IPS-20b (cell line): ENCODE results near the gene SOBP.

Experiments
- H3K27ac ChIP-seq: one replicate; pipeline ENCODE4 v1.5.1; 2013; ENCODE audit warnings: low read length
- H3K27me3 ChIP-seq: 2 replicates; pipeline ENCODE4 v1.6.1; 2013; ENCODE audit warnings: mild to moderate bottlenecking, low read length, inconsistent platforms; ENCODE audit not compliant: insufficient read depth
- H3K36me3 ChIP-seq: 2 replicates; pipeline ENCODE4 v1.6.1; 2013; ENCODE audit warnings: low read depth, mild to moderate bottlenecking, inconsistent platforms, low read length, moderate library complexity; ENCODE audit not compliant: insufficient read depth
- H3K4me1 ChIP-seq: 2 replicates; pipeline ENCODE4 v1.6.1; 2013; ENCODE audit warnings: mild to moderate bottlenecking, control low read depth, inconsistent platforms, low read length, moderate library complexity; ENCODE audit not compliant: insufficient read depth
- H3K4me3 ChIP-seq: 2 replicates; pipeline ENCODE4 v1.5.1; 2013; ENCODE audit warnings: mild to moderate bottlenecking, low read length, inconsistent platforms
- H3K9ac ChIP-seq: 2 replicates; pipeline ENCODE4 v1.6.1; 2013; ENCODE audit warnings: low read depth, mild to moderate bottlenecking, inconsistent platforms, low read length, moderate library complexity
- H3K9me3 ChIP-seq: 2 replicates; pipeline ENCODE4 v1.6.1; 2013; ENCODE audit warnings: mild to moderate bottlenecking, low read depth, low read length, inconsistent platforms; ENCODE audit not compliant: insufficient read depth

SOBP gene

GRCh38 chr6:107670792-107671199 lies 180.9 kb downstream of the SOBP start:
- H3K27ac ChIP-seq: no peak overlapping the region
- H3K9me3 ChIP-seq: no peaks in the 10 kb centered on the region
- H3K4me1 ChIP-seq: peaks cover 26% of the 10 kb centered on the region; the same call in 1 of the 2 replicates

GRCh38 chr6:107673076-107673494 lies 183.2 kb downstream of the SOBP start:
- peaks cover 11% of the 10 kb centered on the region for H3K27me3 ChIP-seq
- H3K27ac ChIP-seq: no peak overlapping the region
- H3K9ac ChIP-seq: no peak overlapping the region
- peaks cover 9% of the 10 kb centered on the region; the same call in 1 of the 2 replicates for H3K4me1 ChIP-seq
- no peak overlapping the region for H3K4me3 ChIP-seq
- H3K36me3 ChIP-seq: no peaks in the 10 kb centered on the region
- no peaks in the 10 kb centered on the region for H3K9me3 ChIP-seq

More at GRCh38 chr6:107670792-107671199, 180.9 kb downstream of the SOBP start:
- no peaks in the 10 kb centered on the region for H3K36me3 ChIP-seq
- H3K27me3 ChIP-seq: peaks cover 4% of the 10 kb centered on the region
- H3K4me3 ChIP-seq: no peak overlapping the region
- H3K9ac ChIP-seq: no peak overlapping the region

GRCh38 chr6:107674995-107675738 lies 185.2 kb downstream of the SOBP start:
- H3K27ac ChIP-seq: no peak overlapping the region
- peak overlapping the region; percentile 54; the same call in 1 of the 2 replicates for H3K4me3 ChIP-seq
- no peaks in the 10 kb centered on the region for H3K36me3 ChIP-seq
- peak overlapping the region; percentile 54; the same call in 1 of the 2 replicates for H3K9ac ChIP-seq
- H3K27me3 ChIP-seq: peaks cover 11% of the 10 kb centered on the region
- peaks cover 9% of the 10 kb centered on the region; the same call in 1 of the 2 replicates for H3K4me1 ChIP-seq
- H3K9me3 ChIP-seq: no peaks in the 10 kb centered on the region

GRCh38 chr6:107676042-107676441 lies 186.1 kb downstream of the SOBP start:
- no peak overlapping the region for H3K4me3 ChIP-seq
- H3K9ac ChIP-seq: no peak overlapping the region
- H3K4me1 ChIP-seq: peaks cover 4% of the 10 kb centered on the region; the same call in 1 of the 2 replicates
- H3K36me3 ChIP-seq: no peaks in the 10 kb centered on the region
- no peaks in the 10 kb centered on the region for H3K9me3 ChIP-seq
- H3K27me3 ChIP-seq: peaks cover 11% of the 10 kb centered on the region
- no peak overlapping the region for H3K27ac ChIP-seq

GRCh38 chr6:107677399-107677798 lies 187.5 kb downstream of the SOBP start:
- H3K9ac ChIP-seq: no peak overlapping the region
- H3K9me3 ChIP-seq: no peaks in the 10 kb centered on the region
- H3K4me3 ChIP-seq: no peak overlapping the region
- peaks cover 11% of the 10 kb centered on the region for H3K27me3 ChIP-seq
- H3K27ac ChIP-seq: no peak overlapping the region
- H3K36me3 ChIP-seq: no peaks in the 10 kb centered on the region
- no peaks in the 10 kb centered on the region; the same call in 1 of the 2 replicates for H3K4me1 ChIP-seq

- no peak overlapping the region for H3K27ac ChIP-seq
- no peaks in the 10 kb centered on the region; the same call in 1 of the 2 replicates for H3K4me1 ChIP-seq
- H3K36me3 ChIP-seq: no peaks in the 10 kb centered on the region
- H3K9ac ChIP-seq: no peak overlapping the region
- no peaks in the 10 kb centered on the region; the same call in 1 of the 2 replicates for H3K9me3 ChIP-seq
- peaks cover 11% of the 10 kb centered on the region for H3K27me3 ChIP-seq
- no peak overlapping the region for H3K4me3 ChIP-seq
Observed at GRCh38 chr6:107679457-107679856, 189.5 kb downstream of the SOBP start.

- no peaks in the 10 kb centered on the region for H3K27me3 ChIP-seq
- no peak overlapping the region for H3K4me3 ChIP-seq
- H3K27ac ChIP-seq: no peak overlapping the region
- no peaks in the 10 kb centered on the region for H3K4me1 ChIP-seq
- no peak overlapping the region for H3K9ac ChIP-seq
- no peaks in the 10 kb centered on the region for H3K36me3 ChIP-seq
- H3K9me3 ChIP-seq: no peaks in the 10 kb centered on the region; the same call in 1 of the 2 replicates
Observed at GRCh38 chr6:107682721-107683120, 192.8 kb downstream of the SOBP start.

GRCh38 chr6:107683183-107683582 lies 193.3 kb downstream of the SOBP start:
- no peak overlapping the region for H3K9ac ChIP-seq
- H3K4me1 ChIP-seq: no peaks in the 10 kb centered on the region
- H3K4me3 ChIP-seq: no peak overlapping the region
- no peaks in the 10 kb centered on the region for H3K27me3 ChIP-seq
- H3K27ac ChIP-seq: no peak overlapping the region
- H3K9me3 ChIP-seq: no peaks in the 10 kb centered on the region; the same call in 1 of the 2 replicates
- H3K36me3 ChIP-seq: no peaks in the 10 kb centered on the region

- Histone ChIP-seq H3K4me1 (no peaks in the 10 kb centered on the region), H3K9ac (no peak overlapping the region), H3K27me3 (no peaks in the 10 kb centered on the region), H3K9me3 (no peaks in the 10 kb centered on the region; the same call in 1 of the 2 replicates), H3K36me3 (no peaks in the 10 kb centered on the region), H3K27ac (no peak overlapping the region), H3K4me3 (no peak overlapping the region)
Observed at GRCh38 chr6:107684996-107685395, 195.1 kb downstream of the SOBP start.

GRCh38 chr6:107689190-107689589 lies 199.3 kb downstream of the SOBP start:
- no peak overlapping the region for H3K9ac ChIP-seq
- no peaks in the 10 kb centered on the region for H3K9me3 ChIP-seq
- H3K36me3 ChIP-seq: no peaks in the 10 kb centered on the region
- H3K27ac ChIP-seq: no peak overlapping the region
- H3K27me3 ChIP-seq: no peaks in the 10 kb centered on the region
- H3K4me1 ChIP-seq: peaks cover 3% of the 10 kb centered on the region; the same call in 1 of the 2 replicates
- H3K4me3 ChIP-seq: no peak overlapping the region

- Histone ChIP-seq H3K4me3 (no peak overlapping the region), H3K4me1 (peaks cover 3% of the 10 kb centered on the region; the same call in 1 of the 2 replicates), H3K9me3 (no peaks in the 10 kb centered on the region; the same call in 1 of the 2 replicates), H3K36me3 (no peaks in the 10 kb centered on the region), H3K27me3 (no peaks in the 10 kb centered on the region), H3K9ac (no peak overlapping the region), H3K27ac (no peak overlapping the region)
Observed at GRCh38 chr6:107689951-107690642, 200.2 kb downstream of the SOBP start.
